GM18868 (cell line): ENCODE data around the gene FAM135A.
"Not testable (repeated sequence)": the region's sequence is repeated elsewhere in the genome, so short reads cannot be mapped to it uniquely, and the experiment has no call there.

Source experiments
- ATAC-seq: cut with Tn5 transposase; IDR thresholded peaks from one replicate; pipeline ENCODE4 v1.9.1; 2021; ENCODE audit warnings: mild to moderate bottlenecking, moderate library complexity; ENCODE audit not compliant: unreplicated experiment

The FAM135A gene

GRCh38 chr6:70607371-70607770 lies 194.1 kb downstream of the FAM135A start:
- ATAC-seq, result not testable (repeated sequence)

GRCh38 chr6:70609181-70609580 lies 195.9 kb downstream of the FAM135A start:
- ATAC-seq, result not testable (repeated sequence)
